ENCODE measurements around the gene KRT85.
A peak's percentile ranks its signal among the peaks of the same experiment; 100 is the strongest.

KRT85 gene

DNA sequence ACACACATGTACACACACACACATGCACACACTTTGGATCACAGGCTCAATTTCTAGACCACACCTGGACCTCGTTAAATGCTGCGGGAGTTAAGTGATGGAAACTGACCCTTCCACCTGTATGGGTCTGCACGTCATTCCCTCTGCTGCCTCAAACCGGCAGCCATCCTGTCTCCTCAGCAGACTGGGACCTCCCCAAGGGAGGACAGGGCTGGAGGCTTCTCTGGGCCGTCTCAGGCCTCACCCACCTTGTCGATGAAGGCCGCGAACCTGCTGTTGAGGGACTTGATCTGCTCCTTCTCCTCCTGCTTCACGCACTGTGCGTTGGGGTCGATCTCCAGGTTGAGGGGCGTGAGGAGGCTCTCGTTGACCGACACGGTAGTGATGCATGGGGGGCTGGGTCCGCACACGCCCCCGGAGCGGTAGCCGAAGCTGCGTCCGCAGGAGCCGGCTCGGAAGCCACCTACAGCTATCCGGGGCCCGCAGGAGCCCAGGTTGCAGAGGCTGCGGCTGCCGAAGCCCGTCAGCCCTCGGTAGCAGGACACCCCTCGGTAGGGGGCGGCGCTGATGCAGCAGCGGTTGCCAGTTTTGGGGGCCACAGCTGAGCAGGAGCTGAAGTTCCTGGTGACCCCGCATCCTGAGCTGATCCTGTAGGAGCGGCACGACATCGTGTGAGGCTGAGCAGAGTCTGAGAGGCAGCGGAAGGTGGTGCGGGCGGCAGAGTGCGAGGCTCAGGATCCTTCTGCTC lies at the start of gene KRT85:
TSS of gene KRT85 (minus strand) at position 744 of the 748 bp plus-strand sequence. CDS start at position 668, 76 bp downstream.
- TF ChIP-seq, protein P1, sequence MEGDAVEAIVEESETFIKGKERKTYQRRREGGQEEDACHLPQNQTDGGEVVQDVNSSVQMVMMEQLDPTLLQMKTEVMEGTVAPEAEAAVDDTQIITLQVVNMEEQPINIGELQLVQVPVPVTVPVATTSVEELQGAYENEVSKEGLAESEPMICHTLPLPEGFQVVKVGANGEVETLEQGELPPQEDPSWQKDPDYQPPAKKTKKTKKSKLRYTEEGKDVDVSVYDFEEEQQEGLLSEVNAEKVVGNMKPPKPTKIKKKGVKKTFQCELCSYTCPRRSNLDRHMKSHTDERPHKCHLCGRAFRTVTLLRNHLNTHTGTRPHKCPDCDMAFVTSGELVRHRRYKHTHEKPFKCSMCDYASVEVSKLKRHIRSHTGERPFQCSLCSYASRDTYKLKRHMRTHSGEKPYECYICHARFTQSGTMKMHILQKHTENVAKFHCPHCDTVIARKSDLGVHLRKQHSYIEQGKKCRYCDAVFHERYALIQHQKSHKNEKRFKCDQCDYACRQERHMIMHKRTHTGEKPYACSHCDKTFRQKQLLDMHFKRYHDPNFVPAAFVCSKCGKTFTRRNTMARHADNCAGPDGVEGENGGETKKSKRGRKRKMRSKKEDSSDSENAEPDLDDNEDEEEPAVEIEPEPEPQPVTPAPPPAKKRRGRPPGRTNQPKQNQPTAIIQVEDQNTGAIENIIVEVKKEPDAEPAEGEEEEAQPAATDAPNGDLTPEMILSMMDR (conservative IDR thresholded peaks at IDR 0.05; ENCODE audit: low read depth, low read length) = no peak
- no peak for DNase-seq (ENCODE audit: low read depth)
- H3K4me3 ChIP-seq (ENCODE audit: low read depth, low read length) = no peak within 1 kb of the TSS

DNA sequence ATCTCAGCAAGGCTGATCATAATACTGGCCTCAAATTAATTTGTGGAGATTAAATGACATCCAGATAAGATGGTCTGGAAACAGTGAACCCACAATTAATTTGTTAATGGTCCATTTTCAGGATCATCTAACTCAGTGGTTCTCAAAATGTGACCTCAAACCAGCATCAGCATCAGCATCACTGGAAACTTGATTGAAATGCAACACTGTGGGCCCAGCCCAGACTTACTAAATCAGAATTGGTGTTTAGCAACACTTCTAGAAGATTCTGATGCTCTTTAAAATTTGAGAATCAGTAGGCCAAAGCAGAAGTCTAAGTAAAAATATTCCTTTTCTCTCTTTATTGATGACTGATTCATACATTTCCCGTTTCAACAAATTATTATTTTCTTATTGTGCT lies 49.5 kb upstream of the KRT85 start:
- no peak overlapping the region for H3K4me3 ChIP-seq (ENCODE audit: low read depth, low read length)
- TF ChIP-seq, protein P1 (conservative IDR thresholded peaks at IDR 0.05; ENCODE audit: low read depth, low read length) = no peak
- no peak for DNase-seq (ENCODE audit: low read depth)

DNA sequence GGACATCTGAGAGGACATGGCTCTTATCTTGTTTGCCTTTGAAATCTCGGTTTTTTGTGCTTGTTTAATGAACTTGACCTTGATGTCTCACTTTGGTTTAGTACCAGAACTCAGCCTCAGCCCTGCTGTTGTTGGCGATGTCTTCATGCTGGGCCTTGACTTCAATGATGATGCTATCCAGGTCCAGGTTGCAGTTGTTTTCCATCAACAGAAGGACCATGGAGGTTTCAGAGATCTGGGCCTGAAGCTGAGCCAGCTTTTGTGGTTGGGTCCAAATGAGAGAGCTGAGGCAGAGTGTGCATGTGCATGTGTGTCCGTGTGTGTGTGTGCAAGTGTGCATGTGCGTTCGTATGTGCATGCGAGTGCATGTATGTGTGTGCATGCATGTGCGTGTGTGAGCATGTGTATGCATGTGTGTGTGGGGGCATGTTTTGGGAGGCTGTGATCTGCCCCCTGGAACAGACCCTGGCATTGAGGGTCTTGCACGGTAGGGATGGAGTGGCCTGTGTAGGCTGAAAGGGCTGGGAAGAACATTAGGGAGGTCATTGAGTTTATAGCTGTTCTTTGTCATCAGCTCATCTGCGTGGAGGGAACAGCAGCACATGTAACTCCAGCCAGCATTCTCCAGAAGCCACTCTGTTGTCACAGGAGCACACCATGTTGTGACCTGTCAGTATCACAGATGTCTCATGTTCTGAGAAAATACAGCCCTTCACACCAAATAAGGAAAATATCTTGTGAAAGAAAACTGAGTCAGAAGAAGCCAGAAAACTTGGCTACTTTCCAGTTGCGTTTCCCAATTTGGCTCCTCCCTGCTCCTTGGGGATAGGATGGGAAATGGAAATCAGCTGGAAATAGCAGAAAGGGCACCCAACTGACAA lies 48.8 kb upstream of the KRT85 start:
- H3K4me3 ChIP-seq (ENCODE audit: low read depth, low read length) = no peak overlapping the region
- TF ChIP-seq, protein P1 (conservative IDR thresholded peaks at IDR 0.05; ENCODE audit: low read depth, low read length) = no peak
- DNase-seq (ENCODE audit: low read depth) = peak; percentile 91

- no peak for DNase-seq (ENCODE audit: low read depth)
- TF ChIP-seq, protein P1 (conservative IDR thresholded peaks at IDR 0.05; ENCODE audit: low read depth, low read length) = no peak
- H3K4me3 ChIP-seq (ENCODE audit: low read depth, low read length) = no peak overlapping the region
Observed at GRCh38 chr12:52414936-52415335, 47.7 kb upstream of the KRT85 start.

DNA sequence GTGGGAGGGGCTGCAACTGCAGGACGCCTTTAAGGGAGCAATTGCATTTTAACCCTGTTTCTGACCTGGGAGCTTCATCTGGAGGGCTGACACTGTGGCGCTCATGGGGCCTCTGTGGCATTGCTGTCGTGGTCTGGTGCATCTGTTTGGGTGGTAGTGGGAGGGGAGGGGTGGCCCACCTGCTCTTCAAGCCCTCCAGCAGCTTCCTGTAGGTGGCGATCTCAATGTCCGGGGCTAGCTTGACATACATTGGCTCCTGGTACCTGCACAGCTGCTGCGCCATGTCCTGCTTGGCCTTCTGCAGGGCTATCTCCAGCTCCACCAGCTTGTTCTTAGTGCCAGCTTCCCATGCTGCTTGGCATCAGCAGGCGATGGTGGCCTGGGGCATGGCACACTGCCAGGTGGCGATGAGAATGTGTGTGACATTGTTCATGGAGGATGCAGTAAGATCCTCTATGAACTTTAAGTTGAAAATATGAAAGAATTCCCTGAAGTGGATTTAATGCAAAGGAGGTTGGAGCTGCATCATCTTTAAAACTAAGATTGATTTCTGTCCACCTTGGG lies 46.6 kb upstream of the KRT85 start:
- no peak for DNase-seq (ENCODE audit: low read depth)
- H3K4me3 ChIP-seq (ENCODE audit: low read depth, low read length) = no peak overlapping the region
- TF ChIP-seq, protein P1 (conservative IDR thresholded peaks at IDR 0.05; ENCODE audit: low read depth, low read length) = peak; percentile 12

GRCh38 chr12:52413202-52413601 lies 45.9 kb upstream of the KRT85 start:
- no peak overlapping the region for H3K4me3 ChIP-seq (ENCODE audit: low read depth, low read length)
- TF ChIP-seq, protein P1 (conservative IDR thresholded peaks at IDR 0.05; ENCODE audit: low read depth, low read length) = no peak
- DNase-seq (ENCODE audit: low read depth) = no peak

All from choroid plexus epithelial cell (primary cell).